AG04450 (cell line): Measurements from ENCODE around the gene FAIM. TPM values are rescaled to one million over a fixed set of nuclear protein-coding genes. Genes with fewer than 3 reads are reported as not detected.
"Not testable (repeated sequence)": the region's sequence is repeated elsewhere in the genome, so short reads cannot be mapped to it uniquely, and the experiment has no call there.

Experiments
- CTCF ChIA-PET: fragments of 300-600, 350-600 bp; formaldehyde crosslinking; extraction: SDS; loops from one replicate; lab custom pipeline; 2022; ENCODE audit warnings: antibody characterized with exemption, inconsistent platforms; lab: Charles Lee
- POLR2A ChIA-PET: fragments of 350-600 bp; formaldehyde crosslinking; extraction: SDS; loops from one replicate; lab custom pipeline; 2021; ENCODE audit warnings: antibody characterized with exemption, inconsistent platforms; lab: Yijun Ruan, JAX
- DNase-seq: peaks from one replicate; pipeline ENCODE4 v3.0.0-alpha.2; 2011; ENCODE audit warnings: low read depth, low spot score
- H3K27ac ChIP-seq: one replicate; pipeline ENCODE4 v1.5.1; 2012; ENCODE audit warnings: low read depth, low read length, control low read depth
- H3K27me3 ChIP-seq: one replicate; pipeline ENCODE4 v1.6.0; 2012; ENCODE audit warnings: low read length; ENCODE audit not compliant: control insufficient read depth, insufficient read depth
- H3K4me3 ChIP-seq: 2 replicates; pipeline ENCODE4 v1.5.1; 2011; ENCODE audit warnings: mild to moderate bottlenecking, low read depth, low read length, control low read depth
- H3K9me3 ChIP-seq: 2 replicates; pipeline ENCODE4 v1.5.1; 2012; ENCODE audit warnings: low read length; ENCODE audit not compliant: control insufficient read depth, insufficient read depth
- polyA plus RNA-seq: library from polyadenylated mRNA; depleted of rRNA; stranded (reverse); fragments of >200 nt; gene quantifications from 2 replicates; pipeline ENCODE4 v1.2.3, GENCODE V29; 2011
- TF ChIP-seq, protein P1 (sequence below): IDR thresholded peaks from 2 replicates; pipeline ENCODE4 v1.5.1; 2011; ENCODE audit warnings: low read depth, low read length, control low read depth, inconsistent platforms

The FAIM gene
- polyA plus RNA-seq, 1 experiment, result 5.7 TPM

DNA sequence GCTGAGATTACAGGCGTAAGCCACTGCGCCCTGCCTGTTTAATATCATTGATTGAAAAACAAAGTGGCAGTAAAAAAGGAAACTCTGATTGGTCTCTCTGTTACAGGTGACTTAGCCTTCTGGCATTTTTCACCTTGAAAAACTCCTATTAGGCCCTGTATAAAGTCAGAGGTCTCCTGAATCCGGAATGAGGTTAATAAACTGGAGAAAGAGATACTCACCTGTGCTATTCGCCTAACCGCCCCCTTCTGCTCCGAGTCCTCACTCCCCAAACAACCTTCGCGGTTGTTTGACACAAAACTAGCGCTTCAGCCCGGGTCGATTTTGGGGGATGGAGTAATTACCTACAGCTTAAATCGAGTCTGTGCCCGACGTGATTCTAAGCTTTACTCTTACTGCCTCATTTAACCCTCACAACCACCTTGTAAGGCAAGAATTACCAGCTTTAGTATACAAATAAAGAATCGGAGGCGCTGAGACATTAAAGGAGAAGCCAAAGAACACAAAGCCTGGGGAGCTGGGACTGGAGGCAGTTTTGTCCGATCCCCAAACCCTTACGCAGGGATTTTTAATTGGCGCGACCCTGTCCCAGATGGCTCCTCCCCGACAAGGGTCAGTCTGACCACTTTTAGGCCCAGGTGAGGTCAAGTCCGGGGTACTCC, 15.0 kb upstream of the FAIM start:
- Histone ChIP-seq H3K27ac (peak overlapping the region; percentile 62), H3K4me3 (peak overlapping the region; percentile 98), H3K27me3 (no peaks in the 10 kb centered on the region), H3K9me3 (no peaks in the 10 kb centered on the region; the same call in 1 of the 2 replicates)
- TF ChIP-seq, protein P1, sequence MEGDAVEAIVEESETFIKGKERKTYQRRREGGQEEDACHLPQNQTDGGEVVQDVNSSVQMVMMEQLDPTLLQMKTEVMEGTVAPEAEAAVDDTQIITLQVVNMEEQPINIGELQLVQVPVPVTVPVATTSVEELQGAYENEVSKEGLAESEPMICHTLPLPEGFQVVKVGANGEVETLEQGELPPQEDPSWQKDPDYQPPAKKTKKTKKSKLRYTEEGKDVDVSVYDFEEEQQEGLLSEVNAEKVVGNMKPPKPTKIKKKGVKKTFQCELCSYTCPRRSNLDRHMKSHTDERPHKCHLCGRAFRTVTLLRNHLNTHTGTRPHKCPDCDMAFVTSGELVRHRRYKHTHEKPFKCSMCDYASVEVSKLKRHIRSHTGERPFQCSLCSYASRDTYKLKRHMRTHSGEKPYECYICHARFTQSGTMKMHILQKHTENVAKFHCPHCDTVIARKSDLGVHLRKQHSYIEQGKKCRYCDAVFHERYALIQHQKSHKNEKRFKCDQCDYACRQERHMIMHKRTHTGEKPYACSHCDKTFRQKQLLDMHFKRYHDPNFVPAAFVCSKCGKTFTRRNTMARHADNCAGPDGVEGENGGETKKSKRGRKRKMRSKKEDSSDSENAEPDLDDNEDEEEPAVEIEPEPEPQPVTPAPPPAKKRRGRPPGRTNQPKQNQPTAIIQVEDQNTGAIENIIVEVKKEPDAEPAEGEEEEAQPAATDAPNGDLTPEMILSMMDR, result no peak
- DNase-seq, result no peak
- POLR2A ChIA-PET, result interaction anchor here (0.7 to 1.6 kb wide), 7 partner anchors 15 to 343 kb away, joined by 3 to 15 read pairs (median 5); partner anchors contain the start of gene FAIM
- CTCF ChIA-PET, result interaction anchor here (0.6 to 19.2 kb wide), 31 partner anchors 8 to 736 kb away, joined by 3 to 560 read pairs (median 6); partner anchors contain the start of gene FAIM

DNA sequence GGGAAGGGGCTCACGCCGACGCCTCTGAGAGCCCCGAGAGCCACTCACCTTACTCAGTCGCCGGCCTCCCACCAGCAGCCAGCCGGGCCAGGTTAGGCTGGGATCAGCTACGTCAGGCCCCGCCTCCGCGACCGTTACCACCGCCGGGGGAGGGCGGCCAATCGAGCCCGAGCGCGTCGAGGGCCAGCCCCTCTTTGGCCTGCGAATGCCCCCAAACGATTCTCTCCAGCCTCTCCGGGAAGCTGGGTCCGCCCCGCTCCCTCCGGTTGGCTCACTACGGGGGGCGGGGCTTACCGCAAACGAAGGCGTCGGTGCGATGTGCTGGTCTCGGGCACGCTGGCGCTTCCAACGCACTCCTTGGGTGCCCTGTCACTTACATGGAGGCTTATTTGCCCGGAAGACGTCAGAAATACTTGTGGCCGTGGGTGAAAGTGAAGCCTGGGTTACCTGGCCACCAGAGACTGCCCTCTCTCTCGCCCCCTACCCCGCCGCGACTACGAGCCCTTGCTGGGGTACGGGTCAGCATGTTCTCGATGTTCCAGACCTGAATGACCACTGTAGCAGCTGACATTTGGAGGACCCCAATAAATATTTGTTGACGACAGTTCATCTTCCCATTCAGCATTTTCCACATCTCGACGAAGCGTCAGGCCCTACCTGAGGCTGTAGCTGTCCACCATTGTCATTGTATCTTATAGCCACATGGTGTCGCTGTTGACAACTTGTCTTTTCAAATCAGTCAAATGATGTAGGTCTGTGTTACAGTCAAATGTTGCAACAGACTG, 14.2 kb upstream of the FAIM start, which contains the start of gene CEP70:
TSS of gene CEP70 (minus strand) at position 111 of the 785 bp plus-strand sequence. CDS start 21,333 bp downstream, outside the sequence.
- Histone ChIP-seq H3K9me3 (no peaks in the 10 kb centered on the region; the same call in 1 of the 2 replicates), H3K27ac (peak within 1 kb of the TSS; percentile 75), H3K27me3 (no peaks in the 10 kb centered on the region), H3K4me3 (peak within 1 kb of the TSS; percentile 98)
- POLR2A ChIA-PET, result interaction anchor here (0.6 to 1.6 kb wide), 8 partner anchors 14 to 342 kb away, joined by 3 to 15 read pairs (median 5); partner anchors contain the start of gene FAIM
- TF ChIP-seq, protein P1, result peak; percentile 80
- CTCF ChIA-PET, result interaction anchor here (0.6 to 19.2 kb wide), 50 partner anchors 8 to 736 kb away, joined by 3 to 560 read pairs (median 5); partner anchors contain the start of gene FAIM
- DNase-seq, result peak; percentile 85

DNA sequence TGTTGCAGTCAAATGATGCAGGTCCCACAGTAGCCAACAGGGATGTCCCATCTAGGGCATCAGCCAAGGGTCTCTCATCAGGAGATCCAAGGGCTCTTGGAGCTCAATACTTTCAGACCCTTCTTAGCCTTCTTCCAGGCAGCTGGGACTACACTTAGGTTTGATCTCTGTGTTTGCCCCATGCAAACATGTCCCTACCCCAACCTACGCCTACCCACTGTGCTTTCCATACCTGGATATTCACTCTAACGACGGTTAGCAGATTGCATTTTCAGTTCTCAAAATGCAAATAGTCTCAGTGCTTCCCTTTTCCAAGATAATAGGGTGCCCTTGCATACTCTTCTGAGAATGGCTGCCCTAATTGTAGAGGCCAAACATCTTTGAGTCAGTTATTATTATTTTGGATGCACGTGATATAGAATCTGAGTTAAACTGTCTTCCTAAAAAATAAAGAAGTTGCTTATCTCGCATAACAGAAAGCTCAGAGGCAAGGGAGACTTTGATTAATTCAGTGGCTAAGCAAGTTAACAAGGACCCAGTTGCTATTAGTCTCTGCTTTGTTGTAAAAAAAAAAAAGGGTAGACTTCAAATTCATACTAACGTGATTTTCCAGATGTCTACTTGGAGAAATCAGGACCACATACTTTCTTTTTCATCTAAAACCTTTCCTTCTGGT, 13.5 kb upstream of the FAIM start:
- POLR2A ChIA-PET, result interaction anchor here (1.2 to 1.6 kb wide), 4 partner anchors 13 to 328 kb away, joined by 5 to 15 read pairs (median 8); partner anchors contain the start of gene FAIM
- no peak overlapping the region; the same call in 1 of the 2 replicates for H3K4me3 ChIP-seq
- no peaks in the 10 kb centered on the region for H3K27me3 ChIP-seq
- CTCF ChIA-PET, result interaction anchor here (0.5 to 19.2 kb wide), 45 partner anchors 8 to 524 kb away, joined by 3 to 560 read pairs (median 5); no protein-coding TSS in a partner anchor
- TF ChIP-seq, protein P1, result no peak
- no peak overlapping the region for H3K27ac ChIP-seq
- DNase-seq, result no peak
- no peaks in the 10 kb centered on the region; the same call in 1 of the 2 replicates for H3K9me3 ChIP-seq

DNA sequence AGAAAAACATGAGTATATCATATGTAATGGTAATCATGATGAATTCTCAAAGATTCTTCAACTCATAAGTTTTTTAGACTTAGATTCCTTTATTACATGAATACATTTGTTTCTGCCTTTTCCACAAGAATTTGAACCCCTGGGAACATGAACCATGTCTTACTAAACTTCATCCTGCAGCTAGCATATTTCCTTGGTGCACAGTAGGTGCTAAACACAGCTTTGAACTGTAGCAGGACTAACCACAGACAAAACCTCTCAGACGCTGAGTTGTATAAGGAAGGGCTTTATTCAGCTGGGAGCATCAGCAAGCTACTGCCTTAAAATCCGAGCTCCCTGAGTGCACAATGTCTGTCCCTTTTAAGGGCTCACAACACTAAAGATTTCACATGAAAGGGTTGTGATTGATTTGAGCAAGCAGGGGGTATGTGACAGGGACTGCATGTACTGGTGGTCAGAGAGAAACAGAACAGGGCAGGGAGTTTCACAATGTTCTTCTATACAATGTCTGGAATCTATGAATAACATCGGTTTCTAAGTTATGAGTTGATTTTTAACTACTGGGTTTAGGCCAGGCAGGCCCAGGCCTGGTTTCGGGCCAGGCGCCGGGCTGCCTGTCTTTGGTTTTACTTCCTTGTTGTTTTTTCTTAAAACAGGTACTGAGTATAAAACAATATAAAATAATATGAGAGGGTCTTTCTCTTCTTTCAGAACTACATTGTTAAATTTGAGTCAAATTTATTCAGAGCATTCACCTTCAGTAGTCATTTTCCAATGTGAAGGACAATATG, 11.2 kb upstream of the FAIM start:
- POLR2A ChIA-PET, result interaction anchor here (0.6 to 1.6 kb wide), 2 partner anchors 11 to 318 kb away, joined by 3 to 4 read pairs; partner anchors contain the start of gene FAIM
- DNase-seq, H3K27me3 ChIP-seq, H3K4me3 ChIP-seq, H3K9me3 ChIP-seq, H3K27ac ChIP-seq: not testable (repeated sequence)
- CTCF ChIA-PET, result interaction anchor here (0.6 to 5.7 kb wide), 6 partner anchors 118 to 514 kb away, joined by 3 to 72 read pairs (median 3); no protein-coding TSS in a partner anchor
